HG02852 (cell line): ENCODE results near the gene CSTPP1.
A peak's percentile ranks its signal among the peaks of the same experiment; 100 is the strongest.

Experiments used
- ATAC-seq: cut with Tn5 transposase; IDR thresholded peaks from one replicate; pipeline ENCODE4 v1.9.1; 2021; ENCODE audit warnings: mild to moderate bottlenecking, moderate library complexity; ENCODE audit not compliant: unreplicated experiment

Gene CSTPP1

DNA sequence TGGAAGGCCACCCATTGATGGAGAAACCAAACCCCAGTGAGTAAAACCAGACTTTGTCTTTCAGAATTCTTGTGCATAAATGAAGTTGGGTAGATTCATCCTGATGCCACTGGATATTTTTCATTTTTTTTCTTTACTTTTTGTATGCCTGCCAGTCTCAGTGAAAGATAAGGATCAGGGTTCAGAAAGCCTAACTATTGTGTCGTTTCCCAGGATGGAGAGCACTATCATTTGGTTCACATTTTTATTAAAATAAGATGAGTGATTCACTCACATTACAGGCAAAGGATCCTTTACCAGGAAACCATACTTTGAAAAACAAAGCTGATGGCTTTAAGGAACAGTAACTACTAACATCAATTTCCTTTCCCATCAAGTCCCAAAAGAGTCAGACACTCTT lies 188.1 kb downstream of the CSTPP1 start:
- no peak for ATAC-seq

DNA sequence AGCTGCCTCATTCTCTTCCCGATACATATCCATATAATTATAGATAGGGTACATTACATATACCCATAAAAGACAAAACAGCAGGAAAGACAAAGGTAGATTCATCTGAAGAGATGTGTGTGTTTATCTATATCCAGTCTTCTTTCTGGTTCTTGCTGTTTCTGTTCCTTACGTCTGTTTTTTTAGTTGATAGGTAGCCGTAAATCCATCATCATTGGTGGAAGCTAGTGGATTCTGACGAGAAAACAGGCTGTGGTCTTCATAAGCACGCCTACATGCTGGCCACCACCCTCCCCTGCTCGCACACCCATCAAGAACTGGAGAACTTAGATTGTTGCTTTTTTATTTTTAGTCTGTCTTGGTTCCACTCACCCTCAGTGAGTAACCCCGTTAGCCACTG lies 188.5 kb downstream of the CSTPP1 start:
- no peak for ATAC-seq

DNA sequence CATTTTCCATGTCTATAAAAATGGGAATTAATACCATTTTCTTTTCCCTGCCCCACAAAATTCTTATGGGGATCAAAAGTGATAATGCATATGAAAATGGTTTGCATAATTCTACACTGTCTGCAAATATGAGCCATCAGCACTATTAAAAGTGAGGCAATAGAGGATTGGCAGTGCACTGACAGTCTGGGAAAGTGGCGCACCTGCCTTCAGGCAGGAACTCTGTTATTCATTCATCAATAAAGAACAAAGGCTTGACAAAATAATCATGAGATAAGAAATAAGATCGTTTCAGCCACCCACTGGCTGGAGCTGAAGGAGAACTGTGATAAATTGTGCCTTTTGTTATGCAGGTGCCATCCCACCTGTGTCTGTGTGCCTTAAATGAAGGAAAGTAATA lies 190.7 kb downstream of the CSTPP1 start:
- ATAC-seq = no peak

DNA sequence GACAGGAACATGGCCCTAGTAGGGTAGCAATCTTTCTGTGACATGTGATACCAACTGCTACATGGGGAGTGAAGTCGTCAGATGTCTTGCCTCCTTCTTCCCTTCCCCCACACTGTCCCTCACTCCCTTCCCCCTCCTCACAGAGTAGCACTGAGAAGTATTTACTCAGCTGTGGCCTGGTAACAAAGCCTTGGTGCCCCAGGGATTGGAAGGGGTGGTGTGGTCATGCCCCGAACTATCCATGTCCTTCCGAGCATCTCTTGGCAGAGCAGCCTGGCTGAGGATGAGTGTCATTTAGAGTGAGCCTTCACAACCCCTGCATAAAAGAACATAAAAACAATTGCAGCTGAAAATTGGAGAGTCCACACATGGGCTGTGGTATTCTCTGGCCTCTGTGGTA lies 194.0 kb downstream of the CSTPP1 start:
- ATAC-seq = no peak

DNA sequence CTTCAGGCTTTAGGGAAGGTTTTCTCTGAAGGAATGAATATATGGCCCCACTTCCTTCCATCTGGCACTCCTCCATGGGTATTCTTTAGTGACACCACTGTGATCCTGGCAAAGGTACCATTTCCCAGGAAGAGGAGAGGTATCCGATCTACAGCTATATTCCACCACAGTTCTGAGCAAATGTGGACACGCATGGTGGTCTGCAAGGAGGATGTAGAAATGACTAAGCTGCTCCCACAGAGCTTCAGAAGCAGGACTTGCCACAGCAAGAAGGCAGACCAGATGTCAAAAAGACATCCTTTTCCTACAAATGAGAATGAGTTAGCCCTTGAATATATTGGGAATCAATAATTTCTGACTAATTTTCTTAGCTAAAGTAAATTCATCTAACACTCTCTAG lies 194.6 kb downstream of the CSTPP1 start:
- no peak for ATAC-seq

DNA sequence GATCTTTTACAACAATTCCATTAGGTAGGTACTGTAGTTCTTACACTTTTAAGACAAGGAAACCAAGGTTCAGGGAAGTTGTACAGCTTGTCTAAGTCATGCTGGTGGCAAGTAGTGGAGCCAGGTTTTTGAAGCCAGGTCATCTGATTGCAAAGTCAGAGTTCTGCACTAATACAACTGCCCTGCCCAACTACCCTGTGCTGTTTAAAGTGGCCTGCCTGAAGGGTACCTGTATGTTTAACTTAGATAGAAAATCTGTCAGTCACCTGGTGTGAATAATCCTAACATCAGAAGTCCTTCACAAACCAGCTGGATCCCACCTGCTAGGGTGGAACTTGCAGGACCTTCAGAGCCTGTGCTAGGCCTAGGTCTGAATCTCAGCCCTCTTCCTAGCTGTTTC lies 195.9 kb downstream of the CSTPP1 start:
- no peak for ATAC-seq

DNA sequence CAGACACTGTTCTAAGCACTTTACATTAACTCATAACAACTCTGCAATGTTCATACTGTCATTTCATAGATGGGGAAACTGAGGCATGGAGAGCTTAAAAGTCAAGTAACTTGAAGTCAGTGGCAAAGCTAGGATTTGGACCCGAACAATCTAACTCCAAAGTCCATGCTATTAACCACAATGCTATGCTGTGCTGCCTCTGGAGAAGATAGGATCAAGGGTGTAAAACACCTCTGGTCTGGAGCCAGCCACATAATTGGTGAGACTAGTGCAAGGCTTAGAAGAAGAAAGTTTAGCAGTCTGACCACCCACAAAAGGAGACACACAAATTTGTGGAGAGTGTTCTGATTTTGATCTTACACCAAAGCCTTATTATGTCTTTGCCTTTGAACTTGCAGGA lies 196.4 kb downstream of the CSTPP1 start:
- no peak for ATAC-seq

DNA sequence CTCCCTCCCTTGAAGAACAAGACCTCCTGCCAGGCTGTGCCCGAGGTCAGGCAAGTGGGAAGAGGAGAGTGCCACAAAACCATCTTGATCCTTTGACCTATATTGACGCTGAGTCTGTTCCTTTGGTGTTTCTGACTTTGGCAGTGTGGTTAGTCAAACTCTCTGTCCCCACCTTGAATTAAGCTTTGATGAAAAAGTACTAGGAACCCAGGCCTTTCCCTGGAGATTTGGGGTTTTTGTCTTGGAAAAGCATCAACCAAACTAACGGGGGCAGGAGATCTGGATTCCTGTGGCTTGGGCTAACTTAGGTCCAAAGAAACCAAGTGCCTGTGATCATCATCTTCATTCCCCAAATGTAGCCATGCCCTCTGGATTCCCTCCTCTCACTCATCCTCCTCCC lies 199.8 kb downstream of the CSTPP1 start:
- no peak for ATAC-seq

DNA sequence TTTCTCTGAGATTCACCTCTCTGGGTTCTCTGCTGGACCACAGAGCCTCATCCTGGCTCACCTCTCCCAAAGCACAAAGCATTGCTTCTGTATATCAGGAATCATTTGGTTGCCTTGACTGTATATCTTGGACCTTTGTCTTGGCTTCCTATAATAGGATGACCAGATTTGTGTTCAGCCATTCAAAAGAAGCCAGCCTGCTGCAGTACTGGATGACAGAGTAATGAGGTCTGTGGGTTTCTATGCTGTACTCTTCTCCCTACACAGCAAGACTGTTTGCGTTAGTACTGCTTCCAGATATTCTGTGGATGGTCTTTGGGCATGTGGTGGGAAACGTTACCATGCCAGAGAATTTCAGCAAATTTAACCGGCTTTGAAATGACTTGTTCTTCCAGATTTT lies 200.4 kb downstream of the CSTPP1 start:
- ATAC-seq = no peak

DNA sequence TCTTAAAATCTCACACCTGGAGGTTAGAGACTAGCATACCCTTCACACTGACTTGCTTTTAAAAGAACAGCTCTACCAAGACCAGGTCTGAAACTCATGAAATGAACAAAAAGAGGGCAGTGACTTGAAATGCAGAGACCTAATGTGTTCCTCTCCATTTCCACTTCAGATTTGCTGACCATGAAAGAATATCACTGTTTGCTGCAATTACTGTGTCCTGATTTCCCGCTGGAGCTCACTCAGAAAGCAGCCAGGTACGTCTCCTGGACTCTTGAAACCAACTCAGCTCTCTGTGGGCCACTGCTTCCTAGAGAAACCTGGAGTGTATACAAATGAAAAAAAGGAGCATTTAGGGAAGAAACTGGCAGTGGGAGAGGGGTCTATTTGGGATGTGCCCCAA lies 200.9 kb downstream of the CSTPP1 start:
- no peak for ATAC-seq

DNA sequence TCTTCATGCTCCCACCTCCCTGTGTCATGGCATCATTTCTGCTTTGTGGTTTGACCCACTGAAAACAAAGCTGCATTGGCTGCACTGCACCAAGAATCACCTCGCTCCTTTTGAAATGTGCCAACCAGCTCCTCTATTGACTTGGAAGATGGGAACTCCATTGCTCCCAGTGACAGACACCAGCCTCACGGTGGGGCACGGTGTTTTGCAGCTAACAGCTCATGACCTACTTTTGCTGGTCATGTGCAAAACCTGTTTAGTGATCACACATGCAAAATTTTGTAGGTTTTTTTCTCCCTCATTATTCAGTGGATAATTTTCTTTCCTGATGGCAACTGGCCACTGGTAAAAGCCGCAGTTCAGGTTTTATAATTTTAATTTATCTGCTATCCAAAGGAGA lies 203.3 kb downstream of the CSTPP1 start:
- ATAC-seq = no peak

DNA sequence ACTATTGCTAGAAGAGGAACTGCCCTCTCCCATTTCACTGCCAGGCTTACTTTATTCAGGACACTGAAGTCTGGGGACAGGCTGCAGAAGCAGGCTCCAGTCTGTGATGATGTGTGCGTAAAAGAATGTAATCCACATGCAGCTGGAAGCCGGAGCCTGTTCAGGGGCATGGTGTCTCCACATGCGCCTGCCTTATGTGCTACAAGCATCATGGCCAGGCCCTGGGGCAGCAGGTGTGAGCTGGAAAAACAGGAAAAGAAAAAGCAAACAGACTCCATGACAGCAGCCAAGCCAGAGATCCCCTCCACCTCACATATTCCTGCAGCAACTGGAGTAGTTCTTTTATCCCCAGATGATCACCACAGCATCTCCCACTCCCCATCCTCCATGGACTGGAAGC lies 206.8 kb downstream of the CSTPP1 start:
- no peak for ATAC-seq

DNA sequence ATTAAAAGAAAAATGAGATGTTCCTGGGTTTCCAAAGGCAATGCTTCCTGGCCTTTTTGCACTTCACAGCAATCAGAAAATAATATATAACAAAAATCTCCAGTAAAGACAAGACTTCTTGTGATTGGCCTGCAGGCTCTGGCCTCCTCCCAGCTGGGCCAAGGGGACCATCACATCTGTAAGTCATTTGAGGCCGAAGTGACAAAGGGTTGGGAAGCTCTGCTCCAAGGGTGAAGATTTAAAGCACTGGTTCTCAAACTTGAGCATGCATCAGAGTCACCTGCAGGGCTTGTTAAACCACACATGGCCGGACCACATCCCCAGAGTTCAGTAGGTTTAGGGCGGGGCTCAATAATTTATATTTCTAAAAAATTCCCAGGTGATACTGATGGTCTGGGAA lies 208.0 kb downstream of the CSTPP1 start:
- no peak for ATAC-seq

DNA sequence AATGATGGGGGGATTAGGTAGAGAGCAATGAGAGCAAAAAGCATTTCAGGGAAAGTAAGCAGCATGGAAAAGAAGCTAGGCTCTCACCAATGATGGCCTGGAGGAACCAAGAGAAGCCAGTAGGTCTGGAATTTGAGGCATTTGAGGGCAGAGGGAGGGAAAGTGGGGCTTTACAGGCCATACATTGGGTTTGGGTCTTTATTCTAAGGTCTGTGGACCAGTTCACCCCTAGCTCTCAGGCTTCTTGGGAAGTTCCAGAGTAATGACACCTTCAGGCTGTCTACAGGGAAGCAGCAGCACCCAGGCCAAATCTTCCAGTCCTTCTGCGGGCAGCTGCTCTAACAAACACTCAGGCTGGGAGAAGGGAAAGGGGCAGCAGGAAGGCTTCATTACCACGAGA lies 210.7 kb downstream of the CSTPP1 start:
- no peak for ATAC-seq

DNA sequence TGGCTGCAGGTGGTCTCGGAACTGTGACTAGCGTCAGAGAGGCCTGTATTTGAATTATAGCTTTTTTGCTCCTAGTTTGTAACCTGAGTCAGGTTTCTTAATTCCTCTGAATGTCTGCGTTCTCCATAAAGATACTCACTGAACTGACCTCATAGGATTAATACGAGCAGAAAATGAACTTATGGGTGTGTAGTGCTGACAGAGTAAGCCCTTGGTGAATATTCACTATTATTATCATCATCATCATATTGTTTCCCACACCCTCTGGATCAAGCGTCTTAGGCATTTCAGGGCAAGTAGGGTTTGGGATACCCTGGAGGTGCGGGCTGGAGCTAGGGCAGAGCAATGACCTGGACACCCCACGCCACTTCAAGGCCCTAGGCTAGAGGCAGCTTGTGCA lies 211.1 kb downstream of the CSTPP1 start:
- no peak for ATAC-seq

DNA sequence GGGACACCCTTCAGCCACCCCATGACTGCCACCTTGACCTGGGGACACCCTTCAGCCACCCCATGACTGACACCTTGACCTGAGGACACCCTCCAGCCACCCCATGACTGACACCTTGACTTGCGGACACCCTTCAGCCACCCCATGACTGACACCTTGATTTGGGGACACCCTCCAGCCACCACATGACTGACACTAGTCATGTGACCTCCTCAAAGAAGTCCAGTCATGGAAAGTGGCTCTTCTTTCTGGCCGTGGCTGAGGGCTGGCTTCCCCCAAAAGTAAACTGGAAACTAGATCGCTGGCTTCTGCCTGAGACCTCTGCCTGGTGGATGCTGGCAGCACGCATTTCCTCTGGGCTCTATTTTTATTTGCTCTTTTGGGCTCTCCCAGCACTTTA lies 211.7 kb downstream of the CSTPP1 start:
- ATAC-seq = no peak

DNA sequence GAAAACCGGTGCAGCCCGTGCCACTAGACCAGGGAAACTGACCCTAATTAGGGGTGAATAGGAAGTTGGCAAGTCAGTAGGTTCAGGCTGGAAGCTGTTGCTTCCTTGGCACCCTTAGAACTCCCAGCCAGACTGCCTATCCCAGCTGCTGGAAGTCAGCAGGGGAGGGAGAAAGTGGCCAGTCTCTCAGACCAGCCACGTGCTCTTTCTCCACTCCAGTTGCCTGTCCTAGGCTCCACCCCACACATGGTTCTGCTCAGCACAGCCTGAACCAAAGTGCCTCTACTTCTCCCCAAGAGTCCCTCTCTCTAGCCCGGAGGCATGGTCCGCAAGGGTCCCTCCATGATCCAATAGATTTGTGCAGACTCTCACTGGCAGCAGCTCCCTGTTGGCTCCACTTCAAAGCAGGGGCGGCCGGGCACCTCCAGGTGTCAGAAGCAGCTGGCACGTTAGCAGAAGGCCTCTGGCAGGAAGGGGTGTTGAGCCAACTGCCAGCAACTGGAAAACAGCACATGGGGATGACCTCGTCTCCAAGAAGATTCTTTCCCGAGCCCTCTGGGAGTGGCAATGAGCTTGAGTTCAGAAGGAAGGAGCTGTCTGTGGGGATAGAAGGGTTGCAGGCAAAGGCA lies 212.5 kb downstream of the CSTPP1 start:
- no peak for ATAC-seq

DNA sequence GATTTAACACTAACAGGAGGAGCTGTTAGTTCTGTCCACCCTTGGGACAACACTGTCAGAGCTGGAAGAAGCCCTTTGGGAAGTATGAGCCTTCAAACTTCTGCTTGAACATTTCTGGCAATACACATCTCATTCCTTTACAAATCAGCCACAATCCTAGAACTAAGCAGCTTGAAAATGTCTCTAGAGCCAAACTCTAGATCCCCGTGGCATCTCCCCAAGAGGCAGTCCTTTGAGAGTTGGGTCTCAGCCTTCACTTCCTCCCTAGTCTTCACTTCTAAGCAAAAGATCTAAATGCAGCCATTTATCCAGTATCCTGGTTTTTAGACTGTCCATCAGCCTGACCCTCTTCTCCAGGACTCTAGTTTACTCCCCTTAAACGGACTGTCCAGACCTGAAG lies 213.2 kb downstream of the CSTPP1 start:
- ATAC-seq = no peak

DNA sequence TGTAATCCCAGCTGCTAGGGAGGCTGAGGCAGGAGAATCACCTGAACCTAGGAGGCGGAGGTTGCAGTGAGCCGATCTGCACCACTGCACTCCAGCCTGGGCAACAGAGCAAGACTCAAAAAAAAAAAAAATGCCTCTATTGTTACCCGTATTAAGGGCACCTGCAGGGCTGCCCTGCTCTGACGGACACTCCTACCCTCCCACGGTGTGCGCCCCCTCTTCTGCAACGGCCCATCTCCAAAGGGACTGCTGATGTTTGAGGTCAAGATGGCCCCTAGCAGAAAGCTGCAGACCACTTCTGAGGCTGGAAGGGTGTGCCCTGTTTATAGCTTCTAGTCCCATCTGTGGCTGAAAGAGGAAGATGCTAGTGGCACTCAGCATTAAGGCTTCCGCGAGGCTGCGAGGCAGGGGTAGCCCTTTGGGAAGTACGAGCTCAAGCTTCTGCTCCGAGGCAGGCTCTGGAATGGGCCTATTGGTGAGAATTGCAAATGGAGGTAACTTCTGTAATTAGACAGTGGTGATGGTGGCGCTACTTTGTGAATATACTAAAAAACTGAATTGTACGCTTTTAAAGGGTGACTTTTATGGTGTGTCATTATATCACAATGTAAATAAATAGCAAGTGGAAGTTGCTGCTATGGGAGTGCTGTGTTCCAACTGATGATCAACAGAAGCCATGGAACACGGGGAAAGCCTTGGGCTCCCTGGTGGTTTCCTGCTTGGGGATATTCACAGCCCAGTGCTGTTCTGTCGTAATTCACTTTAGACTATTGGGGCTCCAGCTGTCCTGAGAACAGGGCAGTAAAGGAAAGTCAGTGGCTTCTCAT lies 215.8 kb downstream of the CSTPP1 start:
- no peak for ATAC-seq

DNA sequence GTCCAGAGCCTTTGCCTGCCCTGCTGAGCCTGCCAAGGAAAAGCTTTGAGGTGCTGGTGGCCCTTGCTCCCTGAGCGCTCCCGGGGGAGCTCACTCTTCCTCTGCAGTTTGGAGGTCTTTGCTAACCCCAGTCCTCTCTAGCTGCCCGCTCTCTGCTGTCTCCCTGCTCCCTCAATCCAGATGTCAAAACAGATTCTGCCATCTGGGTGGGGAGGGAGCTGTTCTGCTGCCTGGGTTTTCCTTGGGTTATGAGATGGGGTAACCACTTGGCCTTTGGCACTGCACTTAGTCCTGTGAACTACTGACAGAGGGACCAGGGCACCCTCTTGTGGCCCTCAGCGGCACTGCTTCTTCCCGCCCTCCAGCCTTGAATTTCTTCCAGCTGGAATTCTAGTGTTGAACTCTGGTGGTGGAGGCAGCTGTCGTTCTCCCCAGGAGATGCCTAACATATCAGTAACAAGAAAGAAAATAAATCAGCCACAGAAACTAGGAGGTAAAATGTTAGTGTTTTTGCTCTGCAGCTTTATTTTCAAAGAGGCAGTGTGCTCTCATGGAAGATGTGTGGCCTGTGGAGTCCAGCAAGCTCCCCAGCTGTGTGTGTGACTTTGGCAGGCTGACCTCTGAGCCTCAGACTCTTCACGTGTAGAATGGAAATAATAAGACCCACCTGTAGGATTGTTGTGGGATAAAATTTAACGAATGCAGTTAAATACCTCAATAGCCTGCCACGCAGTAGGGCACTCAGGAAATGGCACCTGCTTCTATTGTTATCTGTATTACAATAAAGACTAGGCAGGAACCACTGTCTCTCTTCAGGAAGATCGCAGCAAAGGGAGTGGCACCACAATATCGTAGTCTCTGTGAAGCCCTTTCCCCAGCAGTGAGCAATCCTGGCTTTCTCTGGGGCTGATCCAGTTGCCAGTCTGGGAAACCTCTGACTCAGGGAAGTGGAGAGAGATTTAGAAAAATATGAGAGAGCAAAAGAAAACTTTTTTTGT lies 216.7 kb downstream of the CSTPP1 start:
- peak; percentile 61 for ATAC-seq
